Vagina (tissue), 2 donors: ENCODE data around the gene HTR1A. TPM values are rescaled to one million over a fixed set of nuclear protein-coding genes. Genes with fewer than 3 reads are reported as not detected.

Experiments
- DNase-seq, 2 donors: peaks; one replicate each; pipeline ENCODE4 v3.0.0-alpha.2; 2017; ENCODE audit errors: extremely low spot score in 2 of 2
- H3K27ac ChIP-seq: fragments of 200-600 bp; sonication (generic); one replicate; pipeline ENCODE4 v1.5.1; 2019
- H3K27me3 ChIP-seq: fragments of 200-600 bp; sonication (generic); one replicate; pipeline ENCODE4 v1.5.1; 2019
- H3K36me3 ChIP-seq, 2 donors: fragments of 200-600 bp; sonication (generic); one replicate each; pipeline ENCODE4 v1.5.1; 2017 to 2019
- H3K4me1 ChIP-seq: fragments of 200-600 bp; sonication (generic); one replicate; pipeline ENCODE4 v1.5.1; 2019
- H3K4me3 ChIP-seq, 2 donors: fragments of 200-600 bp; sonication (generic); 1 replicate in 1 of 2; 2 replicates in 1 of 2; pipeline ENCODE4 v1.5.1; 2016 to 2019
- H3K9me3 ChIP-seq: fragments of 200-600 bp; sonication (generic); one replicate; pipeline ENCODE4 v1.5.1; 2019
- CTCF ChIP-seq, 3 experiments: fragments of 450-650 bp in 2 of 3; fragments of 200-600 bp in 1 of 3; sonication (generic) in 1 of 3; IDR thresholded peaks; one replicate each; pipeline ENCODE4 v1.5.1; 2017 to 2019; ENCODE audit warnings: antibody characterized with exemption in 3 of 3, mild to moderate bottlenecking in 2 of 3, moderate library complexity in 2 of 3
- POLR2A ChIP-seq, 2 donors: fragments of 450-650 bp; IDR thresholded peaks; one replicate each; pipeline ENCODE4 v1.6.1; 2017; ENCODE audit warnings: antibody characterized with exemption in 2 of 2, mild to moderate bottlenecking in 2 of 2, moderate library complexity in 2 of 2
- POLR2AphosphoS5 ChIP-seq, 2 donors: sonication (generic); formaldehyde crosslinking; IDR thresholded peaks; one replicate each; pipeline ENCODE4 v1.9.0; 2017; ENCODE audit warnings: antibody characterized with exemption in 2 of 2, mild to moderate bottlenecking in 2 of 2, low read depth in 1 of 2; ENCODE audit not compliant: insufficient read depth in 1 of 2
- intact Hi-C: fragments of 100-400 bp; cut with DNase I; formaldehyde crosslinking; loops from one replicate; pipeline ENCODE4 v1.15.1; 2023
- total RNA-seq: library from RNA; depleted of rRNA; stranded (reverse); fragments of >200 nt; gene quantifications from one replicate; pipeline ENCODE4 v1.2.3, GENCODE V29; 2016

HTR1A gene
- total RNA-seq: not detected

GRCh38 chr5:63962279-63962678 lies at the start of gene HTR1A:
TSS of gene HTR1A (minus strand) at chr5:63962445. CDS start at chr5:63961719, 726 bp downstream.
- H3K4me3 ChIP-seq: no peak within 1 kb of the TSS
- H3K27ac ChIP-seq: no peak within 1 kb of the TSS
- no peak for DNase-seq
- H3K36me3 ChIP-seq: no peaks in the 10 kb centered on the region
- H3K4me1 ChIP-seq: no peaks in the 10 kb centered on the region
- no peaks in the 10 kb centered on the region for H3K9me3 ChIP-seq
- no peaks in the 10 kb centered on the region for H3K27me3 ChIP-seq
- intact Hi-C loops: no loop called here
- no peak for TF ChIP-seq CTCF (IDR thresholded peaks at IDR 0.05)
- TF ChIP-seq POLR2AphosphoS5 (IDR thresholded peaks at IDR 0.05; ENCODE audit: insufficient read depth in 1 of 2, low read depth in 1 of 2): no peak
- TF ChIP-seq POLR2A (IDR thresholded peaks at IDR 0.05): no peak

- no peak for DNase-seq
- intact Hi-C loops: no loop called here
- no peaks in the 10 kb centered on the region for H3K4me1 ChIP-seq
- no peaks in the 10 kb centered on the region for H3K36me3 ChIP-seq
- TF ChIP-seq CTCF (IDR thresholded peaks at IDR 0.05) (no peak), POLR2AphosphoS5 (IDR thresholded peaks at IDR 0.05; ENCODE audit: insufficient read depth in 1 of 2, low read depth in 1 of 2) (no peak), POLR2A (IDR thresholded peaks at IDR 0.05) (no peak)
- no peaks in the 10 kb centered on the region for H3K27me3 ChIP-seq
- no peaks in the 10 kb centered on the region for H3K9me3 ChIP-seq
- H3K27ac ChIP-seq: no peak overlapping the region
- H3K4me3 ChIP-seq: no peak overlapping the region
These were observed 41.7 kb upstream of the HTR1A start for GRCh38 chr5:64003966-64004365.

DNA sequence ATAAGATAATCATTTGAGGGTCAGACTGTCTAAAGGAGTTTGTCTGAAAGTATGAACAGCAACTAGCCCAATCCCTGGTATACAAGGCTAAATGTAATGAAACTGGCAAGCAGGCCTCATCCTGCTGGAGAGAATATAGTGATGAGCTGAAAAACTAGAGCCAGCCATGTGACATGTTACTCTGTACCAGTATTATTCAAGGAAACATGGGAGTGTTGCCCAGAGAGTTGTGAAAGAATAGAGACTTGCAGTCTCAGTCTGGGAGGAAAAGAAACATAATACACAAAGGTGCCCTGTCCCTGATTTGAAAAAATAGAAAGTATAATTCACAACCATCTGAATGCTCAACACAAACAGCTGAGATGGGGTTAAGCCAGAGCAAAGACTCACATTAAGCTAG lies 37.9 kb upstream of the HTR1A start:
- no peaks in the 10 kb centered on the region for H3K27me3 ChIP-seq
- no peak overlapping the region for H3K4me3 ChIP-seq
- no peaks in the 10 kb centered on the region for H3K4me1 ChIP-seq
- H3K27ac ChIP-seq: no peak overlapping the region
- H3K36me3 ChIP-seq: no peaks in the 10 kb centered on the region
- no peak for TF ChIP-seq POLR2A (IDR thresholded peaks at IDR 0.05)
- no peak for TF ChIP-seq POLR2AphosphoS5 (IDR thresholded peaks at IDR 0.05; ENCODE audit: insufficient read depth in 1 of 2, low read depth in 1 of 2)
- no peak for TF ChIP-seq CTCF (IDR thresholded peaks at IDR 0.05)
- H3K9me3 ChIP-seq: no peaks in the 10 kb centered on the region
- intact Hi-C loops: no loop called here
- no peak for DNase-seq

GRCh38 chr5:63987053-63987452 lies 24.8 kb upstream of the HTR1A start:
- Histone ChIP-seq H3K4me3 (no peak overlapping the region), H3K36me3 (no peaks in the 10 kb centered on the region), H3K27ac (no peak overlapping the region), H3K9me3 (no peaks in the 10 kb centered on the region), H3K27me3 (no peaks in the 10 kb centered on the region), H3K4me1 (no peaks in the 10 kb centered on the region)
- intact Hi-C loops: no loop called here
- DNase-seq: no peak
- TF ChIP-seq POLR2AphosphoS5 (IDR thresholded peaks at IDR 0.05; ENCODE audit: insufficient read depth in 1 of 2, low read depth in 1 of 2) (no peak), POLR2A (IDR thresholded peaks at IDR 0.05) (no peak), CTCF (IDR thresholded peaks at IDR 0.05) (no peak)

DNA sequence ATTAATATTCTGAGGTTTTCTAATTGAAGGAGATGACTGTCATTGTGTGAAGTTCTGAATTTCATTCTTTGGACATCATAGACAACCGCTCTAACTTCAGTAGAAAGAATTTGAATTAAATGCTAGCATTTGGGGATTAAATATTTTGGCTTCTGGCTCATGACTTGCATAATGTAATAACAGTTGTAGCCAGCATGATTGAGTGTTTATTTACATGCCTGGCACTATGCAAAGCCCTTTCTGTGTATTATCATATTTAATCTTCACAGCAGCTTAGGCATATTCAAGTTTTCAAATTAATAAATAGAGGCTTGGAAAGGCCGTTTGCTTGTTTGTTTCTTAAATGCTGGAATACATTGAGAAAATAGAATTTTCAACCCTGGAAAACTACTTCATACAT lies 19.6 kb upstream of the HTR1A start:
- Histone ChIP-seq H3K27me3 (no peaks in the 10 kb centered on the region), H3K9me3 (no peaks in the 10 kb centered on the region), H3K4me3 (no peak overlapping the region), H3K36me3 (no peaks in the 10 kb centered on the region), H3K4me1 (no peaks in the 10 kb centered on the region), H3K27ac (no peak overlapping the region)
- TF ChIP-seq POLR2AphosphoS5 (IDR thresholded peaks at IDR 0.05; ENCODE audit: insufficient read depth in 1 of 2, low read depth in 1 of 2) (no peak), POLR2A (IDR thresholded peaks at IDR 0.05) (no peak), CTCF (IDR thresholded peaks at IDR 0.05) (no peak)
- intact Hi-C loops: no loop called here
- DNase-seq: no peak
